K562 (cell line): ENCODE measurements around the gene GMEB1. TPM values are rescaled to one million over a fixed set of nuclear protein-coding genes. Genes with fewer than 3 reads are reported as not detected.

ENCODE experiments used
- ATAC-seq: fragments of 200-7000 bp; cut with Tn5 transposase; 3 replicates; pipeline ENCODE4 v1.9.1; 2020; ENCODE audit warnings: moderate library complexity
- BruUV-seq: library from RNA; stranded (reverse); fragments of 400-500 nt; replicated peaks from 2 replicates; lab custom pipeline; 2021; lab: Mats Ljungman, UMichigan
- CTCF ChIA-PET: fragments of 300-600 bp; formaldehyde crosslinking; extraction: SDS; loops from one replicate; lab custom pipeline; 2021; ENCODE audit warnings: low intra/inter-chr PET ratio; lab: Yijun Ruan, JAX
- POLR2A ChIA-PET: fragments of 300-600, 350-650 bp; sonication (Branson Sonifier 250); formaldehyde crosslinking; extraction: SDS; loops from one replicate; lab custom pipeline; 2021; ENCODE audit warnings: antibody characterized with exemption, inconsistent platforms; lab: Yijun Ruan, JAX
- DNase-seq, 4 experiments: peaks; one replicate each; pipeline versions ENCODE4 v3.0.0 to v3.0.0-alpha.2; 2011 to 2018; ENCODE audit warnings: low spot score in 3 of 4, mixed read lengths in 3 of 4; ENCODE audit errors: extremely low read depth in 1 of 4
- FAIRE-seq: peaks from 2 replicates; lab custom pipeline; 2011; peaks lifted over from hg19 to GRCh38; lab: Jason Lieb, UNC
- H2AFZ ChIP-seq: 2 replicates; pipeline ENCODE4 v1.6.0; 2011; ENCODE audit warnings: low read depth, low read length, control low read depth, inconsistent platforms
- H3K27ac ChIP-seq: fragments of 200-600 bp; 3 replicates; pipeline ENCODE4 v1.8.0; 2011; ENCODE audit warnings: low read depth, mild to moderate bottlenecking, control low read depth, inconsistent platforms, low read length, moderate library complexity, mixed read lengths; ENCODE audit errors: extremely low read depth
- H3K27me3 ChIP-seq, 2 experiments: fragments of 300-600 bp in 1 of 2; 2 replicates in 1 of 2; 3 replicates in 1 of 2; pipeline versions ENCODE4 v1.6.0 to v1.8.0; 2011; ENCODE audit warnings: inconsistent platforms in 2 of 2, low read length in 2 of 2, mild to moderate bottlenecking in 1 of 2, mixed read lengths in 1 of 2, moderate library complexity in 1 of 2; ENCODE audit not compliant: control insufficient read depth in 2 of 2, insufficient read depth in 2 of 2
- H3K36me3 ChIP-seq: fragments of 300-600 bp; 3 replicates; pipeline ENCODE4 v1.8.0; 2011; ENCODE audit warnings: mild to moderate bottlenecking, low read length, inconsistent platforms; ENCODE audit not compliant: control insufficient read depth, insufficient read depth
- H3K4me1 ChIP-seq, 2 experiments: fragments of 200-600 bp in 1 of 2; replicated peaks in 1 of 2; 2 replicates in 1 of 2; 3 replicates in 1 of 2; pipeline versions ENCODE4 v1.5.1 to v1.8.0; 2011; ENCODE audit warnings: inconsistent platforms in 2 of 2, low read length in 2 of 2, mild to moderate bottlenecking in 1 of 2, mixed read lengths in 1 of 2, moderate library complexity in 1 of 2; ENCODE audit not compliant: control insufficient read depth in 2 of 2, insufficient read depth in 2 of 2
- H3K4me2 ChIP-seq: 2 replicates; pipeline ENCODE4 v1.6.1; 2011; ENCODE audit warnings: low read length, control low read depth, inconsistent platforms, mixed read lengths; ENCODE audit not compliant: insufficient read depth
- H3K4me3 ChIP-seq: fragments of 200-600 bp; sonication (generic), shearing (Covaris generic); 2 replicates; pipeline ENCODE4 v1.5.1; 2016; ENCODE audit warnings: control low read depth, inconsistent platforms
- H3K79me2 ChIP-seq: fragments of 200-600 bp; 3 replicates; pipeline ENCODE4 v1.8.0; 2011; ENCODE audit warnings: low read length, inconsistent platforms; ENCODE audit not compliant: control insufficient read depth, insufficient read depth
- H3K9ac ChIP-seq, 2 experiments: 2 replicates each; pipeline versions ENCODE4 v1.6.0 to v1.6.1; 2011; ENCODE audit warnings: low read depth in 2 of 2, low read length in 2 of 2, control low read depth in 1 of 2, inconsistent platforms in 1 of 2, mild to moderate bottlenecking in 1 of 2, mixed read lengths in 1 of 2; ENCODE audit not compliant: insufficient read depth in 1 of 2
- H3K9me1 ChIP-seq: one replicate; pipeline ENCODE4 v1.6.0; 2011; ENCODE audit warnings: inconsistent platforms, mild to moderate bottlenecking, low read length, moderate library complexity; ENCODE audit not compliant: control insufficient read depth, insufficient read depth
- H3K9me3 ChIP-seq: replicated peaks from 2 replicates; pipeline ENCODE4 v1.5.1; 2011; ENCODE audit warnings: low read depth, low read length, inconsistent platforms; ENCODE audit not compliant: control insufficient read depth, insufficient read depth
- H4K20me1 ChIP-seq: replicated peaks from 2 replicates; pipeline ENCODE4 v1.6.1; 2011; ENCODE audit warnings: low read length, inconsistent platforms, mixed read lengths; ENCODE audit not compliant: control insufficient read depth, insufficient read depth
- C11orf30 ChIP-seq: fragments of 450-650 bp; IDR thresholded peaks from 2 replicates; pipeline ENCODE4 v1.6.1; 2016; ENCODE audit warnings: low read depth, mild to moderate bottlenecking
- CBX2 ChIP-seq: fragments of 200-600 bp; sonication (generic); IDR thresholded peaks from one replicate; pipeline ENCODE4 v1.6.1; 2012; ENCODE audit warnings: mild to moderate bottlenecking, low read length, inconsistent platforms; ENCODE audit not compliant: insufficient read depth, poor library complexity, severe bottlenecking
- HLTF ChIP-seq: fragments of 450-650 bp; IDR thresholded peaks from 2 replicates; pipeline ENCODE4 v1.6.1; 2016
- MAFK ChIP-seq: IDR thresholded peaks from 2 replicates; pipeline ENCODE4 v1.6.1; 2011; ENCODE audit warnings: low read length, improper control_type of control experiment
- PTTG1 ChIP-seq: fragments of 450-650 bp; IDR thresholded peaks from 2 replicates; pipeline ENCODE4 v1.6.1; 2016; ENCODE audit warnings: low read depth, mild to moderate bottlenecking, missing genetic modification characterization, missing compliant biosample characterization
- RBFOX2 ChIP-seq: fragments of 200-400 bp; formaldehyde crosslinking; IDR thresholded peaks from 2 replicates; pipeline ENCODE4 v1.6.1; 2017; ENCODE audit warnings: low read depth, mild to moderate bottlenecking, low read length, moderate library complexity
- ZNF316 ChIP-seq: fragments of 450-650 bp; IDR thresholded peaks from 2 replicates; pipeline ENCODE4 v1.6.1; 2016
- ZNF551 ChIP-seq: fragments of 250-450 bp; sonication (Bioruptor Pico); IDR thresholded peaks from 2 replicates; pipeline ENCODE4 v1.5.0; 2021; ENCODE audit warnings: mild to moderate bottlenecking, moderate library complexity
- ZSCAN32 ChIP-seq: fragments of 450-650 bp; formaldehyde crosslinking; IDR thresholded peaks from 2 replicates; pipeline ENCODE4 v1.4.0; 2020; ENCODE audit warnings: mild to moderate bottlenecking, moderate library complexity
- WGBS: fragments of 100-300 bp; shearing (Covaris generic); methylation state at CpG from one replicate; pipeline ENCODE4 v1.1.6; 2016; ENCODE audit warnings: low coverage, mixed read lengths; ENCODE audit not compliant: insufficient coverage; ENCODE audit errors: missing lambda C conversion rate; 5-methylcytosine and 5-hydroxymethylcytosine counted together
- in situ Hi-C: fragments of 300-500 bp; cut with MboI; formaldehyde crosslinking; loops from 4 replicates; pipeline ENCODE4 v1.15.0; 2018; ENCODE audit warnings: inconsistent platforms, mixed read lengths
- intact Hi-C: fragments of 100-400 bp; cut with micrococcal nuclease; formaldehyde crosslinking; loops from 2 replicates; pipeline ENCODE4 v1.14.2; 2022
- polyA plus RNA-seq, 8 experiments: library from polyadenylated mRNA; depleted of rRNA in 4 of 8; stranded (reverse) in 5 of 8; unstranded in 3 of 8; fragments of >200 nt; fragmentation: Nextera tagmentation in 2 of 8; fragmentation: Illumina TruSeq in 1 of 8; extraction: Ambion mirVana in 2 of 8; extraction: Trizol in 1 of 8; gene quantifications; 2 replicates each; pipeline versions ENCODE4 v1.2.1 to v1.2.3, GENCODE V29; 2011 to 2014; ENCODE audit warnings: inconsistent platforms in 1 of 8, missing spikeins in 1 of 8
- total RNA-seq, 7 experiments: library from RNA; depleted of rRNA in 6 of 7; stranded (reverse); fragments of >200 nt in 6 of 7; fragmentation: Illumina TruSeq in 2 of 7; extraction: Trizol in 2 of 7; gene quantifications; 2 replicates each; pipeline versions ENCODE4 v1.2.1 to v1.2.3, GENCODE V29; 2011 to 2021; ENCODE audit warnings: low replicate concordance in 1 of 7
- TF ChIP-seq, protein P1 (sequence below): fragments of 200-400 bp; formaldehyde crosslinking; IDR thresholded peaks from 2 replicates; pipeline ENCODE4 v1.6.1; 2017; ENCODE audit warnings: mild to moderate bottlenecking, low read depth, low read length, moderate library complexity
- TF ChIP-seq, protein P2 (sequence below): fragments of 150-350 bp; IDR thresholded peaks from 2 replicates; pipeline ENCODE4 v1.6.1; 2014; ENCODE audit warnings: low read depth, mild to moderate bottlenecking, low read length, borderline replicate concordance

GMEB1 gene
- total and polyA plus RNA-seq, 9 of the 15 experiments (the other 6 are each of a cell fraction or from before 2014, with no cell fraction given): 6.6 to 17.5 (median 8.5) TPM

DNA sequence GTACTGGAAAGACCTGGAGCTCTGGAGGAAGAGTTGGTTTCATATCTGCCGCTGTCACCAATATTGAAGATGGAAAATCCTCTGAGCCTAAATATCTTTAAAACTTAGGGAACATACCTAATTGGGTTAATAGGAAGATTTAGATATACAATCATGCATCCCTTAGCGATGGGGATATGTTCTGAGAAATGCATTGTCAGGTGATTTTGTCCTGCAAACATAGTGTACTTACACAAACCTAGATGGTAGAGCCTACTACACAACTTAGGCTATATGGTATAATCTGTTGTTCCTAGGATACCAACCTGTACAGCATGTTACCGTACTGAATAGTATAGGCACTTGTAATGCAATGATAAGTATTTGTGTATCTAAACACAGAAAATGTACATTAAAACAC is 90.7 kb downstream of the GMEB1 start:
- H3K79me2 ChIP-seq: peaks cover 92% of the 10 kb centered on the region
- TF ChIP-seq HLTF (no peak), C11orf30 (peak; percentile 52; the same call in 1 of the 2 replicates), RBFOX2 (0 out of 2 replicates have a peak, but pooled peaks have one; percentile 14), ZNF316 (peak; percentile 67), MAFK (0 out of 2 replicates have a peak, but pooled peaks have one; percentile 27), PTTG1 (no peak)
- TF ChIP-seq, all 486 proteins: peak for 4
- no peaks in the 10 kb centered on the region for H3K27me3 ChIP-seq
- ATAC-seq (no peak), FAIRE-seq (no peak), DNase-seq (no peak)
- H3K9ac ChIP-seq: no peak overlapping the region
- no peaks in the 10 kb centered on the region for H3K9me3 ChIP-seq
- no peaks in the 10 kb centered on the region for H3K9me1 ChIP-seq
- intact Hi-C loops: no loop called here
- peaks cover 80% of the 10 kb centered on the region for H3K36me3 ChIP-seq
- ChIA-PET POLR2A (interaction anchor here (0.5 to 3.3 kb wide), 8 partner anchors 12 to 111 kb away, joined by 3 to 16 read pairs (median 4); partner anchors contain the start of gene RNU11), CTCF (interaction anchor here (0.7 kb wide), 1 partner anchor 117 kb away, joined by 3 read pairs; no protein-coding TSS in a partner anchor)
- BruUV-seq: TSS peak; percentile 11
- peaks cover 5 to 6% of the 10 kb centered on the region in 2 experiments; a peak in 3 of 5 replicates for H3K4me1 ChIP-seq
- H3K4me2 ChIP-seq: no peak overlapping the region
- in situ Hi-C loops: no loop called here
- H3K27ac ChIP-seq: no peak overlapping the region
- H2AFZ ChIP-seq: no peak overlapping the region
- H3K4me3 ChIP-seq: no peak overlapping the region
- 91% methylated on average over 3 of the region's 3 CpGs for WGBS
- peaks cover 36% of the 10 kb centered on the region for H4K20me1 ChIP-seq

DNA sequence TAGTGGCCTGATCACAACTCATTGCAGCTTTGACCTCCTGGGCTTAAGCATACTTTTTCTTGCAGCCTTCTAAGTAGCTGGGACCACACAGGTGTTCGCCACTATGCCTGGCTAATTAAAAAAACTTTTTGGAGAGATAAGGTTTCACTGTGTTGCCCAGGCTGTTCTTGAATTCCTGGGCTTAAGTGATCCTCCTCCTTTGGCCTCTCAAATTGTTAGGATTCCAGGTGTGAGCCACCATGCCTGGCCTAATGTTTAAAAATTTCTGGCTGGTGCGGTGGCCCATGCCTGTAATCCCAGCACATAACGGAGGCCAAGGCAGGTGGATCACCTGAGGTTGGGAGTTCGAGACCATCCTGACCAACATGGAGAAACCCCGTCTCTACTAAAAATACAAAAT is 92.6 kb downstream of the GMEB1 start:
- in situ Hi-C loops (no loop called here), intact Hi-C loops (no loop called here)
- POLR2A ChIA-PET: interaction anchor here (1.5 to 3.3 kb wide), 3 partner anchors 10 to 113 kb away, joined by 6 to 16 read pairs (median 13); partner anchors contain the start of gene RNU11
- Histone ChIP-seq H2AFZ (no peak overlapping the region), H3K27ac (no peak overlapping the region), H3K9me1 (no peaks in the 10 kb centered on the region), H3K79me2 (peaks cover 91% of the 10 kb centered on the region), H3K9ac (no peak overlapping the region), H3K4me1 (no peaks in the 10 kb centered on the region), H3K36me3 (peaks cover 80% of the 10 kb centered on the region), H3K4me2 (no peak overlapping the region), H4K20me1 (peaks cover 23% of the 10 kb centered on the region), H3K9me3 (no peaks in the 10 kb centered on the region), H3K27me3 (no peaks in the 10 kb centered on the region), H3K4me3 (no peak overlapping the region)
- 90% methylated on average over 5 of the region's 5 CpGs for WGBS
- ATAC-seq: no peak
- DNase-seq: no peak
- no peak for FAIRE-seq
- BruUV-seq: no TSS peak
- CTCF ChIA-PET: no interaction called here
- TF ChIP-seq CBX2 (no peak), ZSCAN32 (CRISPR knock-in tag) (no peak), ZNF551 (CRISPR knock-in tag) (no peak)
- TF ChIP-seq, protein P1, sequence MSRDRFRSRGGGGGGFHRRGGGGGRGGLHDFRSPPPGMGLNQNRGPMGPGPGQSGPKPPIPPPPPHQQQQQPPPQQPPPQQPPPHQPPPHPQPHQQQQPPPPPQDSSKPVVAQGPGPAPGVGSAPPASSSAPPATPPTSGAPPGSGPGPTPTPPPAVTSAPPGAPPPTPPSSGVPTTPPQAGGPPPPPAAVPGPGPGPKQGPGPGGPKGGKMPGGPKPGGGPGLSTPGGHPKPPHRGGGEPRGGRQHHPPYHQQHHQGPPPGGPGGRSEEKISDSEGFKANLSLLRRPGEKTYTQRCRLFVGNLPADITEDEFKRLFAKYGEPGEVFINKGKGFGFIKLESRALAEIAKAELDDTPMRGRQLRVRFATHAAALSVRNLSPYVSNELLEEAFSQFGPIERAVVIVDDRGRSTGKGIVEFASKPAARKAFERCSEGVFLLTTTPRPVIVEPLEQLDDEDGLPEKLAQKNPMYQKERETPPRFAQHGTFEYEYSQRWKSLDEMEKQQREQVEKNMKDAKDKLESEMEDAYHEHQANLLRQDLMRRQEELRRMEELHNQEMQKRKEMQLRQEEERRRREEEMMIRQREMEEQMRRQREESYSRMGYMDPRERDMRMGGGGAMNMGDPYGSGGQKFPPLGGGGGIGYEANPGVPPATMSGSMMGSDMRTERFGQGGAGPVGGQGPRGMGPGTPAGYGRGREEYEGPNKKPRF: no peak
- TF ChIP-seq, protein P2, sequence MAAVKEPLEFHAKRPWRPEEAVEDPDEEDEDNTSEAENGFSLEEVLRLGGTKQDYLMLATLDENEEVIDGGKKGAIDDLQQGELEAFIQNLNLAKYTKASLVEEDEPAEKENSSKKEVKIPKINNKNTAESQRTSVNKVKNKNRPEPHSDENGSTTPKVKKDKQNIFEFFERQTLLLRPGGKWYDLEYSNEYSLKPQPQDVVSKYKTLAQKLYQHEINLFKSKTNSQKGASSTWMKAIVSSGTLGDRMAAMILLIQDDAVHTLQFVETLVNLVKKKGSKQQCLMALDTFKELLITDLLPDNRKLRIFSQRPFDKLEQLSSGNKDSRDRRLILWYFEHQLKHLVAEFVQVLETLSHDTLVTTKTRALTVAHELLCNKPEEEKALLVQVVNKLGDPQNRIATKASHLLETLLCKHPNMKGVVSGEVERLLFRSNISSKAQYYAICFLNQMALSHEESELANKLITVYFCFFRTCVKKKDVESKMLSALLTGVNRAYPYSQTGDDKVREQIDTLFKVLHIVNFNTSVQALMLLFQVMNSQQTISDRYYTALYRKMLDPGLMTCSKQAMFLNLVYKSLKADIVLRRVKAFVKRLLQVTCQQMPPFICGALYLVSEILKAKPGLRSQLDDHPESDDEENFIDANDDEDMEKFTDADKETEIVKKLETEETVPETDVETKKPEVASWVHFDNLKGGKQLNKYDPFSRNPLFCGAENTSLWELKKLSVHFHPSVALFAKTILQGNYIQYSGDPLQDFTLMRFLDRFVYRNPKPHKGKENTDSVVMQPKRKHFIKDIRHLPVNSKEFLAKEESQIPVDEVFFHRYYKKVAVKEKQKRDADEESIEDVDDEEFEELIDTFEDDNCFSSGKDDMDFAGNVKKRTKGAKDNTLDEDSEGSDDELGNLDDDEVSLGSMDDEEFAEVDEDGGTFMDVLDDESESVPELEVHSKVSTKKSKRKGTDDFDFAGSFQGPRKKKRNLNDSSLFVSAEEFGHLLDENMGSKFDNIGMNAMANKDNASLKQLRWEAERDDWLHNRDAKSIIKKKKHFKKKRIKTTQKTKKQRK: no peak
